Activated effector memory CD4-positive, alpha-beta T cell treated with Interleukin-2 at 50 U/mL for 16 hours (primary cell): ENCODE results near the gene RCBTB2.

ENCODE experiments used
- DNase-seq: peaks from one replicate; pipeline ENCODE4 v3.0.0-alpha.2; 2020

RCBTB2 gene

DNA sequence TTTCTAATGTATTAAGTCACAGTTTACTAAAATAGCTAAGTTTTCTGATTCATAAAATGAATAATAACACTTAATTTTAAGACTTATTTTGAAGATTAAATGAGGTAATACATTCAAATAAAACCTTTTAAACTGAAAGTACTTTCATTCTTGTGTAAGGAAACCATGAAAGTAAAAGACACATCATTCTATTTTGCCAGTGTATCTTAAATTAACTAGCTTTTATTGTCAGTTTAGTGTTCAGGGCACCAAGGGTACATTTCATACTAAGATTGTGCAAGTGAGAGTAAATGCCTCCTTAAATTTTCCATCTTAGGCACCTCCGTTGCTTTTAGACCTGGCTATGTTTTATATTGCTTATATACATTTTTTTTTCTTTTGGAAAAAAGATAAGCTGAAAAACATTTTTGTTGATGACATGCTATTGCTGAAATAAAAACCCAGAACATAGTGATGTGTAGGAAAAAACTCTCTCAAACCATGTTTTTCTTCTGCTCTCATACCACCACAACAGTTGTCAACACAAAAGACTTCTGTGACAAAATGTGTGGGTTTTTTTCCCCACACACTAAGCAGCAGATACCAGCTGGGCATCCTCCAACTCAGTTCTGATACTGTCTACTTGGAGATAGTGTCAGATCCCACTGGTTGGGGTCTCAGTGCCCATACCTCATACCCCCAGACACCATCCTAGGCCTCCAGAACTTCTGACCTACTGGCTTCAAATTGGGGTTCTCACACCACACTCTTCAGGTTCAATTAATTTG, 89.3 kb downstream of the RCBTB2 start:
- no peak for DNase-seq
